ENCODE results near the gene CD226. TPM values are rescaled to one million over a fixed set of nuclear protein-coding genes. Genes with fewer than 3 reads are reported as not detected.
"Not testable (repeated sequence)": the region's sequence is repeated elsewhere in the genome, so short reads cannot be mapped to it uniquely, and the experiment has no call there.

The CD226 gene
- polyA plus RNA-seq, 4 donors = 1.8 to 4.1 (median 3.4) TPM

DNA sequence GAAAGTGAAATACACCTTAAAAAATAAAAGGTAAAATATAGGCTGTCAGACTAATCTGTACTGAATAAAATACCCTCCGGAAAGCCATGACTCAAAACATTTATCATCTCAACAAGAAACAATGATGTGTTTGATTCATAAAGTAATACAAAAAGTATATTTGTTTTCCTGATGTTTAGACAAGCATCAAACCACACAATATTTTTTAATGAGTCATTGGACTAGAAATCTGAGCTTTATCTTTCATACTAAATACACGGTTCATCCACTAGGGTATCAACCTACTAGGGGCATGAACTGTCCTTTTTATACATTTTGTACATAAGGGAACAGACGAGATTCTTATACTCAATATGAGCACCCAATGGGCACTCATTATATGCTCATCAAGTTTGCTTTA is 31.3 kb downstream of the CD226 start:
- DNase-seq (ENCODE audit: low read depth in 4 of 4, low spot score in 3 of 4) = no peak

GRCh38 chr18:69908838-69909237 is 38.8 kb downstream of the CD226 start:
- no peak for DNase-seq (ENCODE audit: low read depth in 4 of 4, low spot score in 3 of 4)

DNA sequence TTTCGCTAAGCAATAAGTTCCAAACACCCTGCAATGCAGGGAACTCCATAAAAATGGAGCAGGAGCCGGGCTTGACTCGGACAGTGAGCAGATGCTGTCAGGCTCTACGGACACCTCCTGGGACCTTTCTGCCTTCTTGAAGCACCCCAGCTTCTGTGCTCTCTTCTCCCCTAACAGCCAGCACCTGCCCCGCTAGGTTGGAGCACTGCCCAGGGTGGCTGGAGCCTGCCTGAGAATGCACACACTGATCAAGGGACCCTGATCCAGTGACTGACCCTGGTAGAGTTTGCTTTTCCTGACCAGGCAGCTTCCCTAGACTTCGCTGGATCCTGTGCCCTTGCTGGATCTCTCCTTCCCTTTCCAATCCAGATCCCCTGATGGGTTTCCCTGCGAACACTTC is 40.9 kb downstream of the CD226 start:
- DNase-seq (ENCODE audit: low read depth in 4 of 4, low spot score in 3 of 4) = no peak

GRCh38 chr18:69900941-69901340 is 46.7 kb downstream of the CD226 start:
- DNase-seq (ENCODE audit: low read depth in 4 of 4, low spot score in 3 of 4) = no peak

GRCh38 chr18:69899154-69899923 is 48.3 kb downstream of the CD226 start:
- DNase-seq (ENCODE audit: low read depth in 4 of 4, low spot score in 3 of 4) = not testable (repeated sequence)

- no peak for DNase-seq (ENCODE audit: low read depth in 4 of 4, low spot score in 3 of 4)
Observed at GRCh38 chr18:69898241-69898861, 49.3 kb downstream of the CD226 start.

GRCh38 chr18:69897397-69898108 is 50.1 kb downstream of the CD226 start:
- no peak for DNase-seq (ENCODE audit: low read depth in 4 of 4, low spot score in 3 of 4)

GRCh38 chr18:69895066-69896047 is 52.3 kb downstream of the CD226 start:
- DNase-seq (ENCODE audit: low read depth in 4 of 4, low spot score in 3 of 4) = no peak

DNA sequence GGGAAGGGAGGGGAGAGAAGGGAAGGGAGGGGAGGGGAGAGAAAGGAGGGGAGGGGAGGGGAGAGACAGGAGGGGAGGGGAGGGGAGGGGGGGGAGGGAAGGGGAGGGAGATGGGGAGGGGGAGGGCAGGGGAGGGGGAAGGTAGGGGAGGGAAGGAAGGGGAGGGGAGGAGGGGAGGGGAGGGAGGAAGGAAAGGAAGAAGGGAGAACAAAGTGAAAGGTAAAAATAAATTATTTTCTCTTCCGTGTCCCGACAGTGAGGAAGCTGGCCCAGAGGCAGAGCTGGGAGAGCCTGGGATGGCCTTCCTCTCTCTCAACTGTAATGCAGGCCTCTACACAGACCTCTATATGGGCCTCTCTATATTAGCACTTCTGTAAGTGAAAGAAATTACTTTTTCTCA is 53.2 kb downstream of the CD226 start:
- no peak for DNase-seq (ENCODE audit: low read depth in 4 of 4, low spot score in 3 of 4)

GRCh38 chr18:69890558-69890957 is 57.1 kb downstream of the CD226 start:
- DNase-seq (ENCODE audit: low read depth in 4 of 4, low spot score in 3 of 4) = no peak

- no peak for DNase-seq (ENCODE audit: low read depth in 4 of 4, low spot score in 3 of 4)
Observed at GRCh38 chr18:69889009-69889408, 58.7 kb downstream of the CD226 start.

GRCh38 chr18:69887256-69887655 is 60.4 kb downstream of the CD226 start:
- DNase-seq (ENCODE audit: low read depth in 4 of 4, low spot score in 3 of 4) = no peak

DNA sequence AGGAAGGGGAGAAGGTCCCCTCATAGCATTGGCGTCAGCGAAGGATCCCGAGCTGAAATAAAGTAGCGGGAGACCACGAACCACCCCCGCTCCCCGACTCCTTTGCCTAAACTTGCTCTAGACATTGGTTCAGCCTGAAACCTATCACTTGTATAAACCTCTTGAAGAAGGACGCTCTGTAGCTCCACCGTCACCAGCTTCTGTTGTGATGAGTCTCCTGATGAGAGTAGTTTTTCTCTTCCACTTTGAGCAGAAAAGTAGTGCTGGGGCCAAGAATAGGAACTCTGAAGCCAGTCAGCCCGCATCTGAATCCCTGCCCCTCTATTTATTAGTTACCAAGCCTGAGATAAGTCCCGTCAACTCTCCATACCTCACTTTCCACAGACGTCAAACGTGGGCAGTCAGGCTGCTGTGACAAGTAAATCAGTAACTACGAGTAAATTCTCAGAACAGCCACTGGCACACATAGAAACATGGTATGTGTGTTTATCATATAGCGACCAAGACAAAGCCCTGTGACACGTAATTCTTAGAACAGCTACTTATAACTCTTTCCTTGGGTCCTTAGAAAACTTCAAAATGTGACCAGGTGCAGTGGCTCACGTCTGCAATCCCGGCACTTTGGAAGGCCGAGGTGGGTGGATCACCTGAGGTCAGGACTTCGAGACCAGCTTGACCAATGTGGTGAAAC is 61.7 kb downstream of the CD226 start:
- no peak for DNase-seq (ENCODE audit: low read depth in 4 of 4, low spot score in 3 of 4)

DNA sequence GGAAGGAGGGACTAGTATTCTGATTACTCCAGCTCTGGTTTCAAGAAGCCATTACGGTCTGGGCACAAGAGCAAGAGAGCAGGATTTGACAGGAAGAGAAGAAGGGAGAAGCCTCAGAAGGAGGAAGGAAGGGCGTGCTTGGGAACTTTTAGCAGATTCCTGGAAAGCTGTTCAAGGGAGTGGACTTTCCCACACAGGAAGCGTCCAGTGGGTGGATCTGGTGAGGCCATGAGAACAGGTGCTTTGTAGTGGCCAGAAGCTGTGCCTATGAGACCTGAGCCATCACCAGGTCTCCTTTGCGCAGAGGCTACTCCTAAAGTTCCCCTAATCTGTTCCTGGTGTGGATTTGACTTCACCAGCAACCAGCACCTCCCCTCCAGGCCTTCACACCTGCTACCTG is 62.3 kb downstream of the CD226 start:
- DNase-seq (ENCODE audit: low read depth in 4 of 4, low spot score in 3 of 4) = no peak

- DNase-seq (ENCODE audit: low read depth in 4 of 4, low spot score in 3 of 4) = no peak
Observed at GRCh38 chr18:69883781-69884180, 63.9 kb downstream of the CD226 start.

- no peak for DNase-seq (ENCODE audit: low read depth in 4 of 4, low spot score in 3 of 4)
Observed at GRCh38 chr18:69882965-69883668, 64.6 kb downstream of the CD226 start.

DNA sequence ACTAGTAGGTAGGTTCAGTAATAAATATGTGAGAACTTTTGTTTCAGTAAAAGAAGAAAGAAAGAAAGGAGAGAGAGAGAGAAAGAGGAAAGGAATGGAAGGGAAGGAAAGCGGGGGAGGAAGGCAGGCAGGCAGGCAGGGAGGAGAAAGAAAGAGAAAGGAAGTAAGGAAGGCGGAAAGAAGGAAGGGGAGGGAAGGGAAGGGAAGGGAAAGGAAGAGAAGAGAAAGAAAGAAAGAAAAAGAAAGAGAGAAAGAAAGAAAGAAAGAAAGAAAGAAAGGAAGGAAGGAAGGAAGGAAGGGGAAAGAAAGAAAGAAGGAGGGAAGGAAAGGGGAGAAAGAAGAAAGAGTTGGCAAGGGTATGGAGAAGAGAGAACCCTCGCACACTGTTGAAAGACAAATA is 67.6 kb downstream of the CD226 start:
- no peak for DNase-seq (ENCODE audit: low read depth in 4 of 4, low spot score in 3 of 4)

- DNase-seq (ENCODE audit: low read depth in 4 of 4, low spot score in 3 of 4) = not testable (repeated sequence)
Observed at GRCh38 chr18:69879051-69879450, 68.6 kb downstream of the CD226 start.

- no peak for DNase-seq (ENCODE audit: low read depth in 4 of 4, low spot score in 3 of 4)
Observed at GRCh38 chr18:69878213-69878933, 69.3 kb downstream of the CD226 start.

All from right renal pelvis (tissue), 4 donors.